PC-3 (cell line): ENCODE measurements around the gene LKAAEAR1. TPM values are rescaled to one million over a fixed set of nuclear protein-coding genes. Genes with fewer than 3 reads are reported as not detected.

Source experiments
- ATAC-seq: fragments of 200-7000 bp; cut with Tn5 transposase; 2 replicates; pipeline ENCODE4 v1.9.1; 2020; ENCODE audit warnings: mild to moderate bottlenecking, moderate library complexity
- BruUV-seq: library from RNA; stranded (reverse); fragments of 400-500 nt; replicated peaks from 2 replicates; lab custom pipeline; 2021; lab: Mats Ljungman, UMichigan
- CTCF ChIA-PET: fragments of 300-600 bp; sonication (Branson Sonifier 250); formaldehyde crosslinking; loops from one replicate; lab custom pipeline; 2022; ENCODE audit warnings: antibody characterized with exemption; lab: Charles Lee
- POLR2A ChIA-PET: fragments of 300-600 bp; sonication (Branson Sonifier 250); formaldehyde crosslinking; loops from one replicate; lab custom pipeline; 2022; ENCODE audit warnings: antibody characterized with exemption; ENCODE audit not compliant: unreplicated experiment; lab: Charles Lee
- DNase-seq: peaks from one replicate; pipeline ENCODE4 v3.0.0-alpha.2; 2015
- H2AFZ ChIP-seq: fragments of 300-600 bp; sonication (generic); 2 replicates; pipeline ENCODE4 v1.6.0; 2016; ENCODE audit warnings: antibody characterized with exemption, low read length
- H3F3A ChIP-seq: fragments of 300-600 bp; sonication (generic); one replicate; pipeline ENCODE4 v1.6.0; 2017; ENCODE audit warnings: antibody characterized with exemption, low read length, control low read depth, mild to moderate bottlenecking; ENCODE audit not compliant: unreplicated experiment
- H3K27ac ChIP-seq: fragments of 300-600 bp; sonication (generic); 2 replicates; pipeline ENCODE4 v1.5.1; 2016; ENCODE audit warnings: mild to moderate bottlenecking, low read length
- H3K27me3 ChIP-seq: fragments of 300-600 bp; sonication (generic); 2 replicates; pipeline ENCODE4 v1.6.1; 2016; ENCODE audit warnings: low read length, mixed read lengths
- H3K36me3 ChIP-seq: fragments of 300-600 bp; sonication (generic); 2 replicates; pipeline ENCODE4 v1.6.1; 2016; ENCODE audit warnings: low read depth, mixed run types, low read length, mixed read lengths
- H3K4me1 ChIP-seq: fragments of 300-600 bp; sonication (generic); 2 replicates; pipeline ENCODE4 v1.5.1; 2016; ENCODE audit warnings: low read length; ENCODE audit not compliant: insufficient read depth
- H3K4me2 ChIP-seq: fragments of 300-600 bp; sonication (generic); 2 replicates; pipeline ENCODE4 v1.6.0; 2016; ENCODE audit warnings: low read length
- H3K4me3 ChIP-seq: fragments of 300-600 bp; sonication (generic); 2 replicates; pipeline ENCODE4 v1.5.1; 2016; ENCODE audit warnings: mild to moderate bottlenecking, low read length, mixed read lengths
- H3K79me2 ChIP-seq: fragments of 300-600 bp; sonication (generic); 2 replicates; pipeline ENCODE4 v1.6.1; 2017; ENCODE audit warnings: low read length, mixed read lengths
- H3K9ac ChIP-seq: fragments of 300-600 bp; sonication (generic); 2 replicates; pipeline ENCODE4 v1.6.0; 2016; ENCODE audit warnings: mild to moderate bottlenecking, low read length
- H3K9me2 ChIP-seq: fragments of 300-600 bp; sonication (generic); replicated peaks from 2 replicates; pipeline ENCODE4 v1.6.1; 2016; ENCODE audit warnings: mixed run types, low read length, mixed read lengths
- H3K9me3 ChIP-seq: fragments of 300-600 bp; sonication (generic); 2 replicates; pipeline ENCODE4 v1.6.1; 2016; ENCODE audit warnings: low read length, mixed read lengths
- H4K20me1 ChIP-seq: fragments of 300-600 bp; sonication (generic); 2 replicates; pipeline ENCODE4 v1.6.1; 2016; ENCODE audit warnings: low read length, mixed read lengths
- CTCF ChIP-seq: fragments of 300-600 bp; sonication (generic); conservative IDR thresholded peaks from 2 replicates; pipeline ENCODE4 v1.5.1; 2017; ENCODE audit warnings: antibody characterized with exemption, low read depth, mild to moderate bottlenecking, low read length
- EZH2 ChIP-seq: fragments of 300-600 bp; sonication (generic); IDR thresholded peaks from one replicate; pipeline ENCODE4 v1.6.1; 2017; ENCODE audit warnings: antibody characterized with exemption, mild to moderate bottlenecking, low read length; ENCODE audit not compliant: unreplicated experiment
- EZH2phosphoT487 ChIP-seq: fragments of 300-600 bp; sonication (generic); IDR thresholded peaks from 2 replicates; pipeline ENCODE4 v1.6.1; 2018; ENCODE audit warnings: mild to moderate bottlenecking, antibody characterized with exemption, low read length, borderline replicate concordance
- intact Hi-C: fragments of 100-400 bp; cut with micrococcal nuclease; formaldehyde crosslinking; loops from 2 replicates; pipeline ENCODE4 v1.9.0; 2023
- total RNA-seq: library from RNA; depleted of rRNA; stranded (reverse); fragments of >200 nt; gene quantifications from 2 replicates; pipeline ENCODE4 v1.2.3, GENCODE V29; 2014

LKAAEAR1 gene
- total RNA-seq, 1 experiment from 2014 or later: 1.1 TPM

- H3K27me3 ChIP-seq: no peaks in the 10 kb centered on the region
- intact Hi-C loops: no loop called here
- H3K4me3 ChIP-seq: no peak overlapping the region
- no peak overlapping the region for H2AFZ ChIP-seq
- ChIA-PET POLR2A (no interaction called here), CTCF (no interaction called here)
- H3K4me2 ChIP-seq: no peak overlapping the region
- DNase-seq: no peak
- no peaks in the 10 kb centered on the region for H3F3A ChIP-seq
- H3K36me3 ChIP-seq: no peaks in the 10 kb centered on the region
- no peaks in the 10 kb centered on the region for H3K79me2 ChIP-seq
- no peaks in the 10 kb centered on the region for H3K4me1 ChIP-seq
- no peak overlapping the region for H3K9ac ChIP-seq
- no peak overlapping the region for H3K27ac ChIP-seq
- H3K9me2 ChIP-seq: no peaks in the 10 kb centered on the region
- no TSS peak for BruUV-seq
- H4K20me1 ChIP-seq: no peaks in the 10 kb centered on the region
- no peaks in the 10 kb centered on the region for H3K9me3 ChIP-seq
- no peak for ATAC-seq
- TF ChIP-seq EZH2phosphoT487: no peak
These were observed 29.7 kb upstream of the LKAAEAR1 start for GRCh38 chr20:64113796-64114355.

GRCh38 chr20:64113444-64113775 lies 29.2 kb upstream of the LKAAEAR1 start:
- Histone ChIP-seq H3K27me3 (no peaks in the 10 kb centered on the region), H3K9ac (no peak overlapping the region), H2AFZ (no peak overlapping the region), H3K9me2 (no peaks in the 10 kb centered on the region), H3K27ac (no peak overlapping the region), H4K20me1 (no peaks in the 10 kb centered on the region), H3F3A (no peaks in the 10 kb centered on the region), H3K36me3 (no peaks in the 10 kb centered on the region), H3K4me3 (no peak overlapping the region), H3K79me2 (no peaks in the 10 kb centered on the region), H3K9me3 (no peaks in the 10 kb centered on the region), H3K4me2 (no peak overlapping the region), H3K4me1 (no peaks in the 10 kb centered on the region)
- ChIA-PET POLR2A (no interaction called here), CTCF (no interaction called here)
- no peak for TF ChIP-seq EZH2
- TF ChIP-seq EZH2phosphoT487: no peak
- no peak for TF ChIP-seq CTCF
- intact Hi-C loops: no loop called here
- BruUV-seq: no TSS peak
- ATAC-seq: no peak
- no peak for DNase-seq

- BruUV-seq: no TSS peak
- no peak overlapping the region for H2AFZ ChIP-seq
- no peak for ATAC-seq
- no peaks in the 10 kb centered on the region for H3K9me3 ChIP-seq
- no peak overlapping the region for H3K4me3 ChIP-seq
- no peaks in the 10 kb centered on the region for H3K36me3 ChIP-seq
- H3F3A ChIP-seq: no peaks in the 10 kb centered on the region
- intact Hi-C loops: no loop called here
- no peaks in the 10 kb centered on the region for H3K4me1 ChIP-seq
- H3K27ac ChIP-seq: no peak overlapping the region
- H3K4me2 ChIP-seq: no peak overlapping the region
- H4K20me1 ChIP-seq: no peaks in the 10 kb centered on the region
- H3K27me3 ChIP-seq: no peaks in the 10 kb centered on the region
- ChIA-PET CTCF (no interaction called here), POLR2A (no interaction called here)
- TF ChIP-seq EZH2 (no peak), EZH2phosphoT487 (no peak), CTCF (no peak)
- no peak for DNase-seq
- no peaks in the 10 kb centered on the region for H3K9me2 ChIP-seq
- no peak overlapping the region for H3K9ac ChIP-seq
- H3K79me2 ChIP-seq: no peaks in the 10 kb centered on the region
These were observed 28.7 kb upstream of the LKAAEAR1 start for GRCh38 chr20:64112691-64113443.
